ACC112 (cell line): Measurements from ENCODE around the gene NCOR2.

ENCODE experiments used
- H2AFZ ChIP-seq: fragments of 200-600 bp; sonication (generic); one replicate; pipeline ENCODE4 v1.6.0; 2017; ENCODE audit warnings: antibody characterized with exemption, low read length; ENCODE audit not compliant: unreplicated experiment
- H3K27ac ChIP-seq: fragments of 200-600 bp; sonication (generic); 2 replicates; pipeline ENCODE4 v1.5.1; 2014; ENCODE audit warnings: low read depth, mild to moderate bottlenecking, antibody characterized with exemption, low read length, moderate library complexity
- H3K27me3 ChIP-seq: fragments of 200-600 bp; sonication (generic); 2 replicates; pipeline ENCODE4 v1.6.1; 2014; ENCODE audit warnings: mild to moderate bottlenecking, antibody characterized with exemption, low read length, moderate library complexity, mixed read lengths; ENCODE audit not compliant: insufficient read depth
- H3K36me3 ChIP-seq: fragments of 200-600 bp; sonication (generic); 2 replicates; pipeline ENCODE4 v1.6.1; 2016; ENCODE audit warnings: mild to moderate bottlenecking, antibody characterized with exemption, low read length, moderate library complexity, mixed read lengths; ENCODE audit not compliant: insufficient read depth
- H3K4me1 ChIP-seq: fragments of 200-600 bp; sonication (generic); one replicate; pipeline ENCODE4 v1.6.1; 2016; ENCODE audit warnings: low read length, mixed read lengths; ENCODE audit not compliant: insufficient read depth, unreplicated experiment, control insufficient read depth
- H3K4me3 ChIP-seq: fragments of 200-600 bp; sonication (generic); 2 replicates; pipeline ENCODE4 v1.5.1; 2014; ENCODE audit warnings: mild to moderate bottlenecking, low read depth, low read length
- H3K79me2 ChIP-seq: fragments of 200-600 bp; sonication (generic); one replicate; pipeline ENCODE4 v1.6.0; 2016; ENCODE audit warnings: low read length; ENCODE audit not compliant: control insufficient read depth, unreplicated experiment, insufficient read depth

NCOR2 gene

DNA sequence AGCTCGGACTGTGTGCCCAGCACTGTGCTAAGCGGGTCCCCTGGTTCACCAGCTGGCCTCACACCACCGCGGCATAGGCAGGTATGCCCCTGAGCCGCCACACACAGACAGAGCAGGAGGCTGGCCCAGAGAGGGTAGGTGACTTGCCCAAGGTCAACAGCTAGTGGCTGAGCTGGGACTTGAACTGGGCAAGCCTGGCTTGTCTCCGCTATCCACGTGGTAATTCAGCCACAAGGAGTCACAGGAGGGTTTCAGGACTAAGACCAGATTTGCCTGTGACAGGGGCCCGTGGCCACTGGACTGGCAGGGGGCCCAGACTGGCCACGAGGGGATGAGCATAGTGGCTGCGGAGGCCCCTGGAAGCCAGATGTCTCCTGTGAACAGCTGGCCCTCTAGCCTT lies 47.7 kb downstream of the NCOR2 start:
- Histone ChIP-seq H2AFZ (no peak overlapping the region), H3K27ac (peak overlapping the region; percentile 96), H3K79me2 (peaks cover 57% of the 10 kb centered on the region), H3K36me3 (no peaks in the 10 kb centered on the region), H3K4me1 (peaks cover 54% of the 10 kb centered on the region), H3K27me3 (no peaks in the 10 kb centered on the region), H3K4me3 (no peak overlapping the region)

- Histone ChIP-seq H3K27ac (peak overlapping the region; percentile 96), H3K27me3 (no peaks in the 10 kb centered on the region), H3K36me3 (no peaks in the 10 kb centered on the region), H3K4me3 (peak overlapping the region; percentile 70), H3K79me2 (peaks cover 67% of the 10 kb centered on the region), H3K4me1 (peaks cover 46% of the 10 kb centered on the region), H2AFZ (peak overlapping the region; percentile 24)
Measured at GRCh38 chr12:124518051-124518932, 49.1 kb downstream of the NCOR2 start.
